ENCODE data around the gene CADPS2.

The CADPS2 gene

GRCh38 chr7:122886357-122887081, at the start of gene CADPS2:
Gene CADPS2 (minus strand): TSS chr7:122886460. CDS start chr7:122886337, 123 bp downstream.
- peak; percentile 80 for DNase-seq

DNA sequence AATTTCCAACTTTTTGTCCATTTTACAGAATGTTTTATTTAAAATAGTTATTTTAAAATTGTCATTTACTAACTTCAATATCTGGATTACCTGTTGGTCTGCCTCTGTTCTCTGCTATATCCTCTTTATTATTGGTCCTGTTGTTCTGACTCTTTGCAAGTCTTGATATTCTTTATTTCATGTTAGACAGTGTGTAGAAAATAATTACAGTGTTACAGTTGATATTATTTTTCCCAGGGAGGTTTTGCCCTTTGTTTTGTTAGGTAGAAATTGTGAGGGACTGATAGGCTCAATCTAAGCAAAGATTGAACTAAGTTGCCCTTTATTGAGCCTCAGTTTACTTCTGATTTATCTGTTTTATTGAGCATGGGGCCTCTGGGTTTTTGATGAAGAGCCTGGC, 49.4 kb upstream of the CADPS2 start:
- no peak for DNase-seq

GRCh38 chr7:122919643-122920181, 33.5 kb upstream of the CADPS2 start:
- no peak for DNase-seq

- DNase-seq: no peak
Measured at GRCh38 chr7:122914812-122915211, 28.6 kb upstream of the CADPS2 start.

- DNase-seq: no peak
Measured at GRCh38 chr7:122913608-122914007, 27.3 kb upstream of the CADPS2 start.

- DNase-seq: peak; percentile 2
Measured at GRCh38 chr7:122902751-122903495, 16.7 kb upstream of the CADPS2 start.

DNA sequence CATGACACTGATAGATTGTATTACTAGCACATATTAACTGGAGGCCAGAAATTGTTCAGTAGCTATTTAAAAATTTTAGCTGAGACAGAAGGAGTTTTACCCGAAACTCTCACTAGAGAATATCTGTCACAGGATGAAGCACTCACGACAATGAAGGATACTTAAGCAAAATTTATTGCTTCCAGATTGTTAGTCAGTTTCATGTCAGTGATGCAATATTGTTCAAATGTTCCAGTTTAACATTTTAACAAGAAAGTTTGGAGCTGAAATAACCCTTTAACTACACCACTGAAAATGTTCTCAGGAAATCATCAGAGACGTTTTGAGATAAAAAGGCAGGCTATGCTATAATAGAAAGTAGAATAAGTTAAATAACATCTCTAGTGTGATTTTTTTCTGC, 15.0 kb upstream of the CADPS2 start:
- DNase-seq: no peak

DNA sequence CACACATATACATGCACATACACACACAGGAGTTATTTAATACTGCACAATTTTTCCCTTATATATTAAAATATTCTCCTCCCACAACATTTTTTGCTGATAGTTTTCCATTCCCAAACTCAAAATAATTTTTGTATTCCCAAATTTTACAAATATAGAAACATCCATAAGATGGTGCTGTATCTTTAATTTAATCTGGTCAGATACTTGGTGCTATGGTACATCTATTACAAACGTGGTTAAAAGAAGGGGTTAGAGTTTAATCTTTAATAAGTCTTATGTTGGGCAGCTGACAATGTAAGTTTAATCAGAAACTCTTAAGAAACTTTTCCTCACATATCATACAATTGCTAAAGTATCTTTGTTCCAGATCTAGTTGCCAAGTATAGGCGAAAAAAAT, 10.2 kb upstream of the CADPS2 start:
- DNase-seq: no peak

- DNase-seq: no peak
Measured at GRCh38 chr7:122893486-122893885, 7.2 kb upstream of the CADPS2 start.

DNA sequence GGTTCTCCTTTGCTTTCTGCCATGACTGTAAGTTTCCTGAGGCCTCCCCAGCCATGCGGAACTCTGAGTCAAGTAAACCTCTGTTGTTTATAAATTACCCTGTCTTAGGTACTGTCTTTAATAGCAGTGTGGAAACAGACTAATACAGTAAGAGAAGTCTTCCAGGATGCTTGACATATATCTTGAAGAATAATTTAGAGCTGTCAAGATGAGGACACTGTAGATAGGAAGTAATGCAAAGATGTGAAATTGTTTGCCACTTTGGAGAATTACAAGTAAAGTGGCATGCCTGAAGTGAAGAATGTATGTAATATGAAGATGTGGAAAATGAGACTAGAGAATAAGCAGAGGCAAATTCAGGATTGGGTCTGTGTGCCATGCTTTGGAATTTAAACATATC, 2.9 kb upstream of the CADPS2 start:
- DNase-seq: no peak

DNA sequence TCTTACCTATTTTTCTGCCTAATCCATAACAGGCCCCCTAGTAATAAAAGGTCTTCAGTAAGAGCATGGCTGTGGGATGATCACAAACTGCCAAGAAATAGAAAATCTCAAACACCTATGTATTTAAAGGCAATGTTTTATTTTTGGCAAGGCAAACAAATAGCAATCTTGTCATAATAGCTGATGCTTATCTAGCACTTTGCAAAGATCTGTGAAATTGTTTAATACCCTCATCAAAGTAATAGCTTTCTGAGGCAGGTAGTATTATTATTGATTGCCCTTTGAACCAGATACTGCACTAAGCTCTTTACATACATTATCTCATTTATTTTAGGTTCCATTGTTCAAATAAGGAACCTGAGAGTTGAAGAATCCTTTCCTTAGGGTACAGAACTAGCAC, 1.6 kb upstream of the CADPS2 start:
- no peak for DNase-seq

DNA sequence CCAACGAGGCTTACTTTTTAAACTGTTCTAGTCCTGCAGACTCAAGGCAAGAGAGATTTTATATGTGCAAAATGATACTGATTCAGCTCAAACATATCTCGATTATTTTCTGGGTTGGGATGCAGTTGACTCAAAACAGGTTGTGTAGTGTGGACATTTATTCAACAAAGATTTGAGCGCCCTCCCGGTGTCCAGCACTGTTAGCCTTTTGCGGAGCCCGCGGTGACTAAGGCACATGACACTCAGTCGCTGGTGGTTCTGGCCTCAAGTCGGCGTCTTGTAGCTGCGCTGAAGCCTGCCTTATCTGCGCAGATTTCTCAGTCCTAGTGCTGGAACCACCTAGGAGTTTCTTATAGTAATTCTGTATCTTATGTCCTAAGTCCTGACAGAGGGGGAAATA, 938 bp upstream of the CADPS2 start:
- DNase-seq: peak; percentile 55

GRCh38 chr7:122885583-122886356, 490 bp downstream of the CADPS2 start:
- DNase-seq: peak; percentile 42

DNA sequence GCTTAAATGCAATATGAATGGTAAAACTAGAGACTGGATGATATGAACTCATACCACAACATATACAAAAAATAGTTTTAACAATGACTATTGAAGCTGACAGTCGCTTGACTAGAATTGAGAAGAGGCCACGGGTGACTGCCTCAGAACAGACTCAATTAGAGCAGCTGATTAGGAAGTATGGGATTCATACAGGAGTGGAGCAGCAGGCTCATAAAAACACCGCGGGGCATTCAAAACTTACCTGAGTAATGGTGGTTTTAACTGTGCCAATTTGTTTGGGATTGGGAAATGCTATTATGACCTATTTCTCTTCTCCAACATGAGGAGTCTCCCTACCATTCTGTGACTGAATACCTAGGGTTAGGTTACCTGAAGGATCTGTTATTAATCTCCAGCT, 2.1 kb downstream of the CADPS2 start:
- no peak for DNase-seq

DNA sequence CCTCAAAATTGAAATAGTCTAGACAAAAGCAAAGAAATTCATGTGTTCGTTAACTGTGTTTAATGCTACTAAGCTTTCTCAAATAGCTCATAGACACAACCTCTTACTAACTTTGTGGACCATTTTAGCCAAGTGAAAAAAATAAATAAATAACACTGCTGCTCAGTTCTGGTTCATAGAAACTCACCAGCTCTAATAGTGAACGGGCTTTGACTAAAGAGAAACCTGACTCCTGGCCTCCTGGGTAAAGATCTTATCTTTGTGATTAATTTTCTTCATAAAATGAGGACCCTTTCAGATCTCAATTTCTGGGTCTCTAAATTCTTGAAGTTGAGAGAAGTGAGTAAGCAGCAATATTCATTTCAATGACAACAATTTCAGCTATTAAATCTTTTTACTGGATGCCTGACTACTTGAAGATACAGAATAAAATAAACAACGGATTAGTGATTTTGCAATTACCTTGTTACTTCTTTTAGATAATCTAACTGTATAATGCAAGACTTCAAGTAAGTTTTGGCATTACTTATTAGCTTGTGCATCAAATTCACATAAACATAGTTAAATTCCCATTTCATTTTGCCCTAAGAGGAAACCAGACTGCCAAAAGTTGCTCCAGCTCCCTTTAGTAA, 3.1 kb downstream of the CADPS2 start:
- DNase-seq: no peak

DNA sequence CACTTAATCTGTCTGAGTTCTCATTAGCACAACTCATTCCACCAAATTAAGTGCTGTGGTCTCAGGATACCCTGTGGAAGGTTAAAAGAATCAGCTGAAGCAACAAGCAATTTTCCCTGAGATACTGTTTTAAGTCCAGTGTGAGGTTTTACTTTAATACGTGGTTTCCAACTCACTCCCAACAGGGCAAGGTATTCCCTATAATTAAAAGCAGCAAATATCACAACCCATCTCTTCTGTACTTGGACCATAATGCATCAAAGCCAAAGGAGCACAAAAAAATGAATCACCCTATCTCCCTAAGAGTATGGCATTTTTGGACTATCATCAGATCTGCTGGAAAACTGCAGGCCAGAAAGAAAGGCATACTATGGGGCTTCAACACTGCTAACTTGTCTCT, 4.9 kb downstream of the CADPS2 start:
- DNase-seq: no peak

DNA sequence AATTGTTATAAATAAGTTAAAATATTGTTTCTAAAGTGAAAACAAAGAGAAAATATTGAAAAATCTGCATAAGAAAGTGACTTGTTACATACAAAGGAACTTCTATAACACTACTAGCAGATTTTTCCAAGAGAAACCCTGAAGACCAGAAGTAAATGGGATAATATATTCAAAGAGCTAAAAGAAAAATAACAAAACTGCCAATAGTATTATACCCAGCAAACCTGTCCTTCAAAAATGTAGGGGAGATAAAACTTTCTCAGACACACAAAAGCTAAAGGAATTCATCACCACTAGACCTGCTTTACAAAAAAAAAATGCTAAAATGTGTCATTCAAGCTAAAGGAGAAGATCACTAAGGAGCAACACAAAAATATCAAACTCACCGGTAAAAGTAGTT, 17.0 kb downstream of the CADPS2 start:
- no peak for DNase-seq

GRCh38 chr7:122867471-122867980, 18.7 kb downstream of the CADPS2 start:
- no peak for DNase-seq

- DNase-seq: no peak
Measured at GRCh38 chr7:122864838-122865237, 21.4 kb downstream of the CADPS2 start.

DNA sequence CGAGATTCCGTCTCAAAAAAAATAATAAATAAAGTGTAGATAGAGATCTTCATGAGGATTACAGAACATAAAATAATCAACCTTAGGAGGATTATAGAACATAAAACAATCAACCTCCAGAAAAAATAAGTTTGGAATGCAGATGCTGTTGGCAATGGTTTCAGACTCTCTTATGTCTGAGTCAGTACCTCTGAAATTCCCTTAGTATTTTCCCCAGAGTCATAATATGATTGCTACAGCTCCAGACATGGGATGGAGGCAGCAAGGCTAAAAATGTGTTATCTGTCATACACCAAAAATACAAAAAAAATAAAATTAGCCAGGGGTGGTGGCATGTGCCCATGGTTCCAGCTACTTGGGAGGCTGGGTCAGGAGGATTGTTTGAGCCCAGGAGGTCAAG, 22.2 kb downstream of the CADPS2 start:
- DNase-seq: no peak

DNA sequence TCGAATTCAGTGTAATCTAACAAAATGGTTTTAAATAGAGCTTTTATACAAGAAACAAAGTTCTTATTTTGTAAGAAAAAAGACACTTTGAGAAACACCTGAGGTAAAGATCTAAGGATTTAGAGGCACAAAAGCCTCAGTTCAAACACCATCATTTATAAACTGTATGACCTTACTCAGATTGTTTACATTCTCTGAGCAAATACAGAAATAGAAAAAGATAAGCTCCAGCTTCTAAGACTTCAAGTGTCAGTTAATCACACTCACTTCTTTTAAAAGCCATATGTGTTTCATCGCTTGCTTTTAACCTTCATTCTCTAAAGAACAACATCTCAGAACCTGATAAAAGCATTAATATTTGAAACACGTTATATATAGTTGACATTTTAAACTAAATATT, 27.9 kb downstream of the CADPS2 start:
- no peak for DNase-seq

DNA sequence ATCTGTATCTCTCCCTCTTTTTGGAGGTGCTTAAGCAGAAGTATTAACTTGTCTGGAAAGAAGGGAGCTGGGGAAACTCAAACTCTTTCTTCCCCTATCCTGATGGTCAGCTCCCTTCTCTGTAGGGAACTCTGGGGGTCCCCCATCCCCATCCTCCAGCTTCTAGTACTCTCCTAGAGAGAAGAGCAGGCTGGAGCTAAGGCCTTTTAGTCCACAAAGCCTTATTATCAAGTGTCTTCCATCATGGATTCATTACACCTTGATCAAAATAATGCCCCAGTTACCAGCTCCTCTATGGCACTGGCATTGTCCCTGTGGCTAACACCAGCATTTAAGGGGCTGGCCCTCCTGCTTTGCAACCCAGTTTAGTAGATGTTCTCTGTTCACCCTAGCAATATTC, 35.7 kb downstream of the CADPS2 start:
- DNase-seq: no peak

DNA sequence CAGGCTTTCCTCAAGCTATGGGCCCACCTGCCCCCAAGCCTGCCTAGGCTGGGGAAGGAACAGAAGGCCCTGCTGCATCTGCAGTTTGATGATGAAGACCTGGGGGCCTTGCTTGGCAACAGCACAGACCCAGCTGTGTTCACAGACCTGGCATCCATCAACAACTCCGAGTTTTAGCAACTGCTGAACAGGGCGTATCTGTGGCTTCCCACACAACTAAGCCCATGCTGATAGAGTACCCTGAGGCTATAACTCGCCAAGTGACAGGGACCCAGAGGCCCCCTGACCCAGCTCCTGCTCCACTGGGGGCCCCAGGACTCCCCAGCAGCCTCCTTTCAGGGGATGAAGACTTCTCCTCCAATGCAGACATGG, 36.3 kb downstream of the CADPS2 start:
- DNase-seq: no peak

All from EL (cell line).